IMR-90 (cell line): ENCODE results near the gene IL1RAPL1. TPM values are rescaled to one million over a fixed set of nuclear protein-coding genes. Genes with fewer than 3 reads are reported as not detected.

ENCODE experiments used
- ATAC-seq: fragments of 200-7000 bp; cut with Tn5 transposase; 2 replicates; pipeline ENCODE4 v1.9.1; 2020; ENCODE audit warnings: low read depth, mild to moderate bottlenecking, moderate library complexity
- BruUV-seq: library from RNA; stranded (reverse); fragments of 400-500 nt; replicated peaks from 2 replicates; lab custom pipeline; 2021; lab: Mats Ljungman, UMichigan
- CTCF ChIA-PET: fragments of 300-600 bp; formaldehyde crosslinking; extraction: SDS; loops from one replicate; lab custom pipeline; 2021; ENCODE audit warnings: antibody characterized with exemption; lab: Yijun Ruan, JAX
- POLR2A ChIA-PET: fragments of 300-600 bp; sonication (Branson Sonifier 250); formaldehyde crosslinking; loops from one replicate; lab custom pipeline; 2022; ENCODE audit warnings: antibody characterized with exemption; ENCODE audit not compliant: unreplicated experiment; lab: Charles Lee
- DNase-seq: peaks from one replicate; pipeline ENCODE4 v3.0.0; 2013
- H2AFZ ChIP-seq: replicated peaks from 2 replicates; pipeline ENCODE3; 2013; ENCODE audit warnings: low read length, mild to moderate bottlenecking; ENCODE audit not compliant: poor library complexity
- H2AK5ac ChIP-seq: 2 replicates; pipeline ENCODE4 v1.6.1; 2013; ENCODE audit warnings: low read depth, low read length, inconsistent platforms
- H2AK9ac ChIP-seq: replicated peaks from 2 replicates; pipeline ENCODE3; 2013; ENCODE audit warnings: mild to moderate bottlenecking, low read depth, low read length, moderate library complexity; ENCODE audit not compliant: poor library complexity
- H2BK120ac ChIP-seq: 2 replicates; pipeline ENCODE4 v1.6.1; 2013; ENCODE audit warnings: low read depth, low read length, inconsistent platforms
- H2BK15ac ChIP-seq: 3 replicates; pipeline ENCODE4 v1.6.1; 2013; ENCODE audit warnings: low read depth, low read length, inconsistent platforms
- H2BK20ac ChIP-seq: 2 replicates; pipeline ENCODE4 v1.6.1; 2013; ENCODE audit warnings: low read depth, mild to moderate bottlenecking, inconsistent platforms, low read length, moderate library complexity
- H2BK5ac ChIP-seq: 2 replicates; pipeline ENCODE4 v1.6.1; 2013; ENCODE audit warnings: mild to moderate bottlenecking, low read depth, low read length, inconsistent platforms; ENCODE audit not compliant: poor library complexity, severe bottlenecking
- H3K14ac ChIP-seq: replicated peaks from 2 replicates; pipeline ENCODE4 v1.6.1; 2013; ENCODE audit warnings: low read depth, low read length, inconsistent platforms
- H3K18ac ChIP-seq: 2 replicates; pipeline ENCODE4 v1.6.1; 2013; ENCODE audit warnings: low read depth, low read length, control low read depth
- H3K23ac ChIP-seq: 2 replicates; pipeline ENCODE4 v1.6.1; 2013; ENCODE audit warnings: low read depth, low read length, inconsistent platforms
- H3K27ac ChIP-seq: 2 replicates; pipeline ENCODE4 v1.5.1; 2013; ENCODE audit warnings: mild to moderate bottlenecking, control low read depth, low read length; ENCODE audit not compliant: insufficient read depth
- H3K27me3 ChIP-seq: 2 replicates; pipeline ENCODE4 v1.6.1; 2013; ENCODE audit warnings: low read length; ENCODE audit not compliant: control insufficient read depth, insufficient read depth
- H3K36me3 ChIP-seq: 2 replicates; pipeline ENCODE4 v1.6.1; 2013; ENCODE audit warnings: low read length, mixed read lengths; ENCODE audit not compliant: control insufficient read depth, insufficient read depth
- H3K4ac ChIP-seq: 2 replicates; pipeline ENCODE4 v1.6.1; 2013; ENCODE audit warnings: low read depth, low read length, inconsistent platforms
- H3K4me1 ChIP-seq: 2 replicates; pipeline ENCODE4 v1.6.1; 2013; ENCODE audit warnings: low read length, mixed read lengths; ENCODE audit not compliant: control insufficient read depth, insufficient read depth
- H3K4me2 ChIP-seq: 2 replicates; pipeline ENCODE4 v1.6.1; 2013; ENCODE audit warnings: low read depth, mild to moderate bottlenecking, control low read depth, low read length, moderate library complexity
- H3K4me3 ChIP-seq: 2 replicates; pipeline ENCODE4 v1.5.1; 2013; ENCODE audit warnings: low read depth, mild to moderate bottlenecking, control low read depth, low read length, moderate library complexity; ENCODE audit not compliant: insufficient read depth
- H3K56ac ChIP-seq: 2 replicates; pipeline ENCODE4 v1.6.1; 2013; ENCODE audit warnings: low read length, inconsistent platforms; ENCODE audit not compliant: insufficient read depth; ENCODE audit errors: extremely low read depth
- H3K79me1 ChIP-seq, 2 experiments: 2 replicates each; pipeline ENCODE4 v1.6.1; 2013; ENCODE audit warnings: low read length in 2 of 2, inconsistent platforms in 1 of 2, low read depth in 1 of 2
- H3K9ac ChIP-seq: 2 replicates; pipeline ENCODE4 v1.6.1; 2013; ENCODE audit warnings: low read depth, low read length, control low read depth
- H3K9me1 ChIP-seq: 2 replicates; pipeline ENCODE4 v1.6.1; 2013; ENCODE audit warnings: low read length, inconsistent platforms; ENCODE audit not compliant: insufficient read depth
- H3K9me3 ChIP-seq: 2 replicates; pipeline ENCODE4 v1.6.1; 2013; ENCODE audit warnings: low read length; ENCODE audit not compliant: control insufficient read depth, insufficient read depth
- H4K20me1 ChIP-seq: 2 replicates; pipeline ENCODE4 v1.6.1; 2013; ENCODE audit warnings: low read length, inconsistent platforms; ENCODE audit not compliant: insufficient read depth
- H4K5ac ChIP-seq: 2 replicates; pipeline ENCODE4 v1.6.1; 2013; ENCODE audit warnings: mild to moderate bottlenecking, low read depth, low read length, control low read depth
- H4K8ac ChIP-seq, 2 experiments: 2 replicates each; pipeline ENCODE4 v1.6.1; 2013; ENCODE audit warnings: low read depth in 2 of 2, low read length in 2 of 2, control low read depth in 1 of 2, inconsistent platforms in 1 of 2
- H4K91ac ChIP-seq: 2 replicates; pipeline ENCODE4 v1.6.1; 2013; ENCODE audit warnings: low read depth, low read length, inconsistent platforms; ENCODE audit not compliant: insufficient read depth
- BHLHE40 ChIP-seq: fragments of 150-350 bp; IDR thresholded peaks from 2 replicates; pipeline ENCODE4 v1.6.1; 2016; ENCODE audit warnings: mild to moderate bottlenecking, low read depth, low read length
- CEBPB ChIP-seq: IDR thresholded peaks from 2 replicates; pipeline ENCODE4 v1.6.1; 2012; ENCODE audit warnings: low read depth, low read length, improper control_type of control experiment
- CHD1 ChIP-seq: IDR thresholded peaks from 2 replicates; pipeline ENCODE4 v1.6.1; 2012; ENCODE audit warnings: low read depth, low read length, improper control_type of control experiment
- FOS ChIP-seq: fragments of 150-350 bp; IDR thresholded peaks from 2 replicates; pipeline ENCODE4 v1.6.1; 2016; ENCODE audit warnings: low read depth, low read length
- MAFK ChIP-seq: IDR thresholded peaks from 2 replicates; pipeline ENCODE4 v1.6.1; 2012; ENCODE audit warnings: low read depth, low read length, improper control_type of control experiment
- MAZ ChIP-seq: IDR thresholded peaks from 2 replicates; pipeline ENCODE4 v1.6.1; 2012; ENCODE audit warnings: low read depth, mild to moderate bottlenecking, low read length, improper control_type of control experiment, moderate library complexity, borderline replicate concordance
- MXI1 ChIP-seq: IDR thresholded peaks from 2 replicates; pipeline ENCODE4 v1.6.1; 2012; ENCODE audit warnings: low read depth, mild to moderate bottlenecking, low read length, moderate library complexity, borderline replicate concordance
- NFE2L2 ChIP-seq: fragments of 150-350 bp; IDR thresholded peaks from 2 replicates; pipeline ENCODE4 v1.6.1; 2016; ENCODE audit warnings: low read depth, mild to moderate bottlenecking, low read length
- POLR2A ChIP-seq: IDR thresholded peaks from 2 replicates; pipeline ENCODE4 v1.6.1; 2012; ENCODE audit warnings: mild to moderate bottlenecking, low read depth, low read length
- RAD21 ChIP-seq: IDR thresholded peaks from 2 replicates; pipeline ENCODE4 v1.6.1; 2012; ENCODE audit warnings: low read length, improper control_type of control experiment
- RCOR1 ChIP-seq: IDR thresholded peaks from 2 replicates; pipeline ENCODE4 v1.6.1; 2012; ENCODE audit warnings: mild to moderate bottlenecking, low read length, improper control_type of control experiment; ENCODE audit not compliant: insufficient replicate concordance
- RFX5 ChIP-seq: IDR thresholded peaks from 2 replicates; pipeline ENCODE4 v1.8.0; 2012; ENCODE audit warnings: low read depth, mild to moderate bottlenecking, low read length, moderate library complexity
- SMC3 ChIP-seq: fragments of 150-350 bp; IDR thresholded peaks from 2 replicates; pipeline ENCODE4 v1.6.1; 2016; ENCODE audit warnings: low read depth, mild to moderate bottlenecking, antibody characterized with exemption, low read length, moderate library complexity
- WGBS, 2 experiments: methylation state at CpG; one replicate each; pipeline versions ENCODE4 v1.1.5 to v1.1.7; 2013; ENCODE audit warnings: missing lambda C conversion rate in 2 of 2; ENCODE audit not compliant: insufficient read length in 1 of 2; ENCODE audit errors: extremely low coverage in 2 of 2; 5-methylcytosine and 5-hydroxymethylcytosine counted together
- dilution Hi-C: fragments of 300-500 bp; cut with HindIII; formaldehyde crosslinking; loops from one replicate; pipeline ENCODE4 v1.14.3; 2018; ENCODE audit warnings: low sequenced_read_pairs; ENCODE audit not compliant: unreplicated experiment
- in situ Hi-C: fragments of 300-500 bp; cut with MboI; formaldehyde crosslinking; loops from 3 replicates; pipeline ENCODE4 v1.14.3; 2019; ENCODE audit warnings: low sequenced_read_pairs, inconsistent platforms, mixed read lengths
- intact Hi-C: fragments of 100-400 bp; cut with micrococcal nuclease; formaldehyde crosslinking; loops from 2 replicates; pipeline ENCODE4 v1.10.0; 2022
- polyA plus RNA-seq, 3 experiments: library from polyadenylated mRNA; depleted of rRNA; stranded (reverse); fragments of >200 nt; gene quantifications; 2 replicates each; pipeline ENCODE4 v1.2.3, GENCODE V29; 2012; ENCODE audit warnings: low replicate concordance in 1 of 3
- total RNA-seq: library from RNA; depleted of rRNA; stranded (reverse); fragments of >200 nt; gene quantifications from 2 replicates; pipeline ENCODE4 v1.2.3, GENCODE V29; 2012
- TF ChIP-seq, protein P1 (sequence below): fragments of 150-350 bp; IDR thresholded peaks from 2 replicates; pipeline ENCODE4 v1.6.1; 2016; ENCODE audit warnings: low read depth, mild to moderate bottlenecking, low read length, moderate library complexity, borderline replicate concordance
- TF ChIP-seq, protein P2 (sequence below): conservative IDR thresholded peaks from 2 replicates; pipeline ENCODE4 v1.5.1; 2012; ENCODE audit warnings: mild to moderate bottlenecking, low read depth, low read length, improper control_type of control experiment
- TF ChIP-seq, protein P3 (sequence below): fragments of 150-350 bp; IDR thresholded peaks from 2 replicates; pipeline ENCODE4 v1.6.1; 2017; ENCODE audit warnings: mild to moderate bottlenecking, antibody characterized with exemption, low read length, low read depth

The IL1RAPL1 gene
- total and polyA plus RNA-seq, 2 of the 4 experiments (the other 2 are of a cell fraction): 1.5 to 9.0 TPM

DNA sequence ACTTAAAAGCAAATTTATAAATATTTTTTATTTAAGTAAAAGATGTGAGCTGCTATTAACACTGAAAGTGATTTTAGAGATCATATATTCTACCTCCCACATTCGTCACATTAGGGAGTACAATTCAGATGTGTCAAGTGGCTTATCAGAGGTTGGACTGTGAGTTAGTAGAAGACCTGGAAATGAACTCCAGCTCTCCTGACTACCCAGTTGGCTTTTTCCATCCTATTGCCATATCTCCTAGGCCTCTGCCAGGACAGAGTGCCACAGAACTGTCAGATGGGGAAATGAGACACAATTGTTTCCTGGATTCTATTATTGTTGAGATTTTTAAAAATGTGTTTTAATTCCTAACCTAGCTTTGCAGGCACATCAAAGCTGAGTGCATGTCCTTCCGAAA lies 994.0 kb downstream of the IL1RAPL1 start:
- Histone ChIP-seq H3K56ac (no peak overlapping the region), H3K4me1 (no peaks in the 10 kb centered on the region), H2AFZ (no peak overlapping the region), H3K27ac (no peak overlapping the region), H4K20me1 (no peaks in the 10 kb centered on the region), H3K36me3 (no peaks in the 10 kb centered on the region), H3K4ac (no peak overlapping the region), H3K27me3 (no peaks in the 10 kb centered on the region), H3K4me2 (no peak overlapping the region), H2BK15ac (no peak overlapping the region), H3K79me1 (no peaks in the 10 kb centered on the region), H3K23ac (no peak overlapping the region), H2BK5ac (no peak overlapping the region), H2AK9ac (no peak overlapping the region), H2AK5ac (no peak overlapping the region), H3K14ac (no peak overlapping the region), H3K9ac (no peak overlapping the region), H3K18ac (no peak overlapping the region), H4K91ac (no peak overlapping the region), H4K5ac (no peak overlapping the region), H3K4me3 (no peak overlapping the region), H2BK120ac (no peak overlapping the region), H2BK20ac (no peak overlapping the region), H4K8ac (no peak overlapping the region), H3K9me3 (no peaks in the 10 kb centered on the region), H3K9me1 (no peaks in the 10 kb centered on the region)
- ATAC-seq (no peak), DNase-seq (no peak)
- TF ChIP-seq BHLHE40: no peak
- TF ChIP-seq CHD1: no peak
- no peak for TF ChIP-seq MAZ
- no peak for TF ChIP-seq MAFK
- no peak for TF ChIP-seq CEBPB
- no peak for TF ChIP-seq MXI1
- no peak for TF ChIP-seq SMC3
- no peak for TF ChIP-seq POLR2A
- TF ChIP-seq RAD21: no peak
- no peak for TF ChIP-seq RCOR1
- no peak for TF ChIP-seq NFE2L2
- TF ChIP-seq, protein P1, sequence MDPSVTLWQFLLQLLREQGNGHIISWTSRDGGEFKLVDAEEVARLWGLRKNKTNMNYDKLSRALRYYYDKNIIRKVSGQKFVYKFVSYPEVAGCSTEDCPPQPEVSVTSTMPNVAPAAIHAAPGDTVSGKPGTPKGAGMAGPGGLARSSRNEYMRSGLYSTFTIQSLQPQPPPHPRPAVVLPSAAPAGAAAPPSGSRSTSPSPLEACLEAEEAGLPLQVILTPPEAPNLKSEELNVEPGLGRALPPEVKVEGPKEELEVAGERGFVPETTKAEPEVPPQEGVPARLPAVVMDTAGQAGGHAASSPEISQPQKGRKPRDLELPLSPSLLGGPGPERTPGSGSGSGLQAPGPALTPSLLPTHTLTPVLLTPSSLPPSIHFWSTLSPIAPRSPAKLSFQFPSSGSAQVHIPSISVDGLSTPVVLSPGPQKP: no peak
- TF ChIP-seq RFX5: no peak
- TF ChIP-seq FOS: no peak
- TF ChIP-seq, protein P2, sequence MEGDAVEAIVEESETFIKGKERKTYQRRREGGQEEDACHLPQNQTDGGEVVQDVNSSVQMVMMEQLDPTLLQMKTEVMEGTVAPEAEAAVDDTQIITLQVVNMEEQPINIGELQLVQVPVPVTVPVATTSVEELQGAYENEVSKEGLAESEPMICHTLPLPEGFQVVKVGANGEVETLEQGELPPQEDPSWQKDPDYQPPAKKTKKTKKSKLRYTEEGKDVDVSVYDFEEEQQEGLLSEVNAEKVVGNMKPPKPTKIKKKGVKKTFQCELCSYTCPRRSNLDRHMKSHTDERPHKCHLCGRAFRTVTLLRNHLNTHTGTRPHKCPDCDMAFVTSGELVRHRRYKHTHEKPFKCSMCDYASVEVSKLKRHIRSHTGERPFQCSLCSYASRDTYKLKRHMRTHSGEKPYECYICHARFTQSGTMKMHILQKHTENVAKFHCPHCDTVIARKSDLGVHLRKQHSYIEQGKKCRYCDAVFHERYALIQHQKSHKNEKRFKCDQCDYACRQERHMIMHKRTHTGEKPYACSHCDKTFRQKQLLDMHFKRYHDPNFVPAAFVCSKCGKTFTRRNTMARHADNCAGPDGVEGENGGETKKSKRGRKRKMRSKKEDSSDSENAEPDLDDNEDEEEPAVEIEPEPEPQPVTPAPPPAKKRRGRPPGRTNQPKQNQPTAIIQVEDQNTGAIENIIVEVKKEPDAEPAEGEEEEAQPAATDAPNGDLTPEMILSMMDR: no peak
- TF ChIP-seq, protein P3, sequence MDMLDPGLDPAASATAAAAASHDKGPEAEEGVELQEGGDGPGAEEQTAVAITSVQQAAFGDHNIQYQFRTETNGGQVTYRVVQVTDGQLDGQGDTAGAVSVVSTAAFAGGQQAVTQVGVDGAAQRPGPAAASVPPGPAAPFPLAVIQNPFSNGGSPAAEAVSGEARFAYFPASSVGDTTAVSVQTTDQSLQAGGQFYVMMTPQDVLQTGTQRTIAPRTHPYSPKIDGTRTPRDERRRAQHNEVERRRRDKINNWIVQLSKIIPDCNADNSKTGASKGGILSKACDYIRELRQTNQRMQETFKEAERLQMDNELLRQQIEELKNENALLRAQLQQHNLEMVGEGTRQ: no peak
- no CpG with 5 or more reads among the region's 2 CpGs for WGBS, 2 experiments
- no TSS peak for BruUV-seq
- ChIA-PET CTCF (interaction anchor here (0.7 kb wide), 1 partner anchor 84 kb away, joined by 3 read pairs; no protein-coding TSS in a partner anchor), POLR2A (no interaction called here)
- in situ Hi-C loops: no loop called here
- dilution Hi-C loops: no loop called here
- intact Hi-C loops: no loop called here
